Pancreas (tissue), 10 donors: Measurements from ENCODE around the gene ALK. TPM values are rescaled to one million over a fixed set of nuclear protein-coding genes. Genes with fewer than 3 reads are reported as not detected.
A peak's percentile ranks its signal among the peaks of the same experiment; 100 is the strongest.

ENCODE experiments used
- ATAC-seq, 4 donors: fragments of 200-7000 bp; cut with Tn5 transposase; one replicate each; pipeline versions ENCODE4 v1.8.0 to v1.9.1; 2020; ENCODE audit warnings: mild to moderate bottlenecking in 4 of 4, moderate library complexity in 4 of 4
- DNase-seq, 6 donors: peaks; one replicate each; pipeline ENCODE4 v3.0.0-alpha.2; 2020
- FAIRE-seq: peaks from 2 replicates; lab custom pipeline; 2012; peaks lifted over from hg19 to GRCh38; lab: Jason Lieb, UNC
- H3K27ac ChIP-seq, 4 donors: fragments of 200-600 bp; sonication (generic); 1 replicate in 3 of 4; 2 replicates in 1 of 4; pipeline versions ENCODE4 v1.5.0 to v1.8.0; 2020
- H3K27me3 ChIP-seq, 4 donors: fragments of 200-600 bp; one replicate each; pipeline ENCODE4 v1.8.0; 2021
- H3K36me3 ChIP-seq, 3 donors: fragments of 200-600 bp; sonication (generic) in 1 of 3; one replicate each; pipeline versions ENCODE4 v1.5.0 to v1.8.0; 2020 to 2021
- H3K4me1 ChIP-seq, 3 donors: fragments of 200-600 bp; one replicate each; pipeline ENCODE4 v1.8.0; 2021
- H3K4me3 ChIP-seq, 4 donors: fragments of 200-600 bp; sonication (generic) in 2 of 4; one replicate each; pipeline versions ENCODE4 v1.5.0 to v1.8.0; 2020 to 2021
- H3K9me3 ChIP-seq, 4 donors: fragments of 200-600 bp; one replicate each; pipeline ENCODE4 v1.8.0; 2021
- WGBS, 2 donors: extraction: QIAGEN DNeasy Blood & Tissue Kit; methylation state at CpG; one replicate each; pipeline ENCODE4 v1.1.7; 2013; 5-methylcytosine and 5-hydroxymethylcytosine counted together
- intact Hi-C, 3 donors: fragments of 100-400 bp; cut with DNase I; formaldehyde crosslinking; loops; one replicate each; pipeline versions ENCODE4 v1.11.1 to v1.14.2; 2022
- polyA plus RNA-seq, 2 donors: library from polyadenylated mRNA; stranded (reverse); fragments of 200-250 nt; gene quantifications; one replicate each; pipeline ENCODE4 v1.2.3, GENCODE V29; 2013
- total RNA-seq, 6 donors: library from RNA; stranded (reverse); fragmentation: NEBNext Ultra II Directional in 4 of 6; extraction: Animal tissue kit (Norgen Biotek cat#: 25700) in 4 of 6; gene quantifications; one replicate each; pipeline versions ENCODE4 v1.2.1 to v1.2.4, GENCODE V29; 2021 to 2023
- TF ChIP-seq, protein P1 (sequence below), 4 donors: fragments of 200-600 bp; sonication (generic) in 3 of 4; IDR thresholded peaks; one replicate each; pipeline versions ENCODE4 v1.5.0 to v1.8.0; 2021; ENCODE audit warnings: antibody characterized with exemption in 4 of 4
- donor health status: healthy with polysubstance abuse.
- donor health status: DM: no; HTN: no; CAD: no; lungs with moderate emphysema.
- donor health status: DM: no; HTN: no; CAD: no.
- donor health status: control.
- donor health status: control.
- donor health status: Bipolar disorder and iron deficiency.
- donor health status: DM: yes; HTN: yes; CAD: no.
- donor health status: DM: no; HTN: no; CAD: no.
- donor health status: DM: no; HTN: no; CAD: no.
- donor health status: DM: yes; HTN: yes; CAD: no.

The ALK gene
- total and polyA plus RNA-seq, 8 donors, result 0.05 to 0.17 (median 0.09) TPM; not detected in 2

DNA sequence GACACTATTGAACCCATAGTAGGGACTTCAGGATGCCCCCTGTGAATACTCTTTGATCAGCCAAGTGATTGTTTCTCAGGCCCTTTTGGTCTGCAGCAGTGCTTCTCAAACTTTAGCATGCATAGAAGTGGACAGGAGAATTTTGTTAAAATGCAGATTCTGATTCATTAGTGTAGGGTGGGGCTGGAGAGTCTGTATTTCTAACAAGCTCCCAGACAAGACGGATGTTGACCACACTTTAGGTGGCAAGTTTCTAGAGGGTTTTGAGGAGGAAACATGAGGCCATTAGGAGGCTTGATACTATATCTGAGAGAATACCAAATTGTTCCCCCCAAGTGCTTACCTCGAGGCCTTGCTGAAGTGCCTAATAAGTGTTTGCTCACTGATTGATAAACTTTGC lies 488.3 kb downstream of the ALK start:
- TF ChIP-seq, protein P1, sequence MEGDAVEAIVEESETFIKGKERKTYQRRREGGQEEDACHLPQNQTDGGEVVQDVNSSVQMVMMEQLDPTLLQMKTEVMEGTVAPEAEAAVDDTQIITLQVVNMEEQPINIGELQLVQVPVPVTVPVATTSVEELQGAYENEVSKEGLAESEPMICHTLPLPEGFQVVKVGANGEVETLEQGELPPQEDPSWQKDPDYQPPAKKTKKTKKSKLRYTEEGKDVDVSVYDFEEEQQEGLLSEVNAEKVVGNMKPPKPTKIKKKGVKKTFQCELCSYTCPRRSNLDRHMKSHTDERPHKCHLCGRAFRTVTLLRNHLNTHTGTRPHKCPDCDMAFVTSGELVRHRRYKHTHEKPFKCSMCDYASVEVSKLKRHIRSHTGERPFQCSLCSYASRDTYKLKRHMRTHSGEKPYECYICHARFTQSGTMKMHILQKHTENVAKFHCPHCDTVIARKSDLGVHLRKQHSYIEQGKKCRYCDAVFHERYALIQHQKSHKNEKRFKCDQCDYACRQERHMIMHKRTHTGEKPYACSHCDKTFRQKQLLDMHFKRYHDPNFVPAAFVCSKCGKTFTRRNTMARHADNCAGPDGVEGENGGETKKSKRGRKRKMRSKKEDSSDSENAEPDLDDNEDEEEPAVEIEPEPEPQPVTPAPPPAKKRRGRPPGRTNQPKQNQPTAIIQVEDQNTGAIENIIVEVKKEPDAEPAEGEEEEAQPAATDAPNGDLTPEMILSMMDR (IDR thresholded peaks at IDR 0.05), result no peak
- no peak for FAIRE-seq
- Histone ChIP-seq H3K27ac (no peak overlapping the region), H3K4me1 (peaks cover 0 to 19% (median 8%) of the 10 kb centered on the region in 3 donors), H3K27me3 (no peaks in the 10 kb centered on the region), H3K9me3 (no peaks in the 10 kb centered on the region), H3K4me3 (no peak overlapping the region), H3K36me3 (no peaks in the 10 kb centered on the region)
- ATAC-seq, result no peak
- 86 to 87% methylated on average over 2 of the region's 2 CpGs for WGBS, 2 donors
- intact Hi-C loops, result no loop called here
- no peak for DNase-seq

DNA sequence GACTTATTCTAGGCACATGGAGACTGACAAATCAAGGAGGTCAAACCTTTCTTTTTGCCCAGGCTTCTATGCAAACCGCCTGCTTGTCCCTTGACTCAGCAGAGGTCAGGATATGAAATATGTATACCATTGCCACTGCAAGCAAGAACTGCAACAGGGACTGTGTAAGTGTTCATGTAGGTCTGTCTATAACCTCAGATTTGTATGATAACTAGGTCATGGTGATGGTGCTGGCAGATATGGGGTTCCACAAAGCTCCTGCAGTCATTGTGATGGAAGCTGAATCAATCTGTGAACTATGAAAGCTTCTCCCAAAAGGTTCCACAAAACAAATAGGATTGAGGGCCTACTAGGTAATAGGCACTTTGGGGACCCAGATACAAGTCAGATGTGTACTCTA lies 489.9 kb downstream of the ALK start:
- Histone ChIP-seq H3K4me1 (peaks cover 0 to 19% (median 8%) of the 10 kb centered on the region in 3 donors), H3K4me3 (no peak overlapping the region), H3K36me3 (no peaks in the 10 kb centered on the region), H3K9me3 (no peaks in the 10 kb centered on the region), H3K27ac (no peak overlapping the region), H3K27me3 (no peaks in the 10 kb centered on the region)
- TF ChIP-seq, protein P1 (IDR thresholded peaks at IDR 0.05), result no peak
- ATAC-seq, result no peak
- FAIRE-seq, result no peak
- DNase-seq, result no peak
- intact Hi-C loops, result no loop called here
- WGBS, 2 donors, result 92 to 99% methylated on average over 1 of the region's 1 CpG

DNA sequence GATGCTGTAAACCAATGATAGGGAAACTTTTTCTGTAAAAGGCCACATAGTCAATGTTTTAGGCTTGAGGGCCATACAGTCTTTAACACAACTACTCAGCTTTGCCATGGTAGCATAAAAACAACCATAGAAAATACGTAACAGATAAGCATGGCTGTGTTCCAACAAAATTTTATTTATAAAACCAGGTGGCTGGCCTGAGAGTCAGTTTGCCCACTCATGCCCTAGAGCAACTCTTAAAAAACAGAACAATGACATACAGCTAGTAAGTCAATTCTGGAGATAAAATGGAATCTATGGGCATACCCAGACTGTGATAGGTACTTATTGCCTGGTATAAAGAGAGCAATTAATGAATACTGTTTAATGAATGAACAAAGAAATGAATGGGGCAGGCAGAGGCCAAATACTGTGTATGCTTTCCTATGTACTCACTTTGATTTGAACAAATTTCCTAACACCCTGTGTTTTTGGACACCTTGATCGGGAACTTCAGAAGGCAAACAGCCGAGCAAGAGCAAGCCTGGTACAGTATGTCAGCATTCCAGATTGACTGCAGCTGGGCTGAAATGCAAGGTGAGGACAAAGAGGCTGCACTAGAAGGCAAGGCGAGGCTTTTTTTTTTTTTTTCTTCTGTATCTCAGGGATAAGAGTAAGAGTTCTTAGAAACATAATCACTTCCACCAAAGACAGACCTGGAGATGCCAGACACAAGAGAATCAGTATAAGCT lies 490.8 kb downstream of the ALK start:
- ATAC-seq (peak; percentile 77 to 91 (median 84)), FAIRE-seq (no peak), DNase-seq (peak in 3 of 6 donors; percentile 17 to 34 (median 26))
- WGBS, 2 donors, result 16 to 30% methylated on average over 4 of the region's 4 CpGs
- Histone ChIP-seq H3K4me1 (peaks cover 0 to 16% (median 2%) of the 10 kb centered on the region in 3 donors), H3K9me3 (no peaks in the 10 kb centered on the region), H3K27me3 (no peaks in the 10 kb centered on the region), H3K4me3 (no peak overlapping the region), H3K27ac (peak overlapping the region in 1 of 4 donors; percentile 8), H3K36me3 (no peaks in the 10 kb centered on the region)
- intact Hi-C loops, result no loop called here
- TF ChIP-seq, protein P1 (IDR thresholded peaks at IDR 0.05), result no peak

DNA sequence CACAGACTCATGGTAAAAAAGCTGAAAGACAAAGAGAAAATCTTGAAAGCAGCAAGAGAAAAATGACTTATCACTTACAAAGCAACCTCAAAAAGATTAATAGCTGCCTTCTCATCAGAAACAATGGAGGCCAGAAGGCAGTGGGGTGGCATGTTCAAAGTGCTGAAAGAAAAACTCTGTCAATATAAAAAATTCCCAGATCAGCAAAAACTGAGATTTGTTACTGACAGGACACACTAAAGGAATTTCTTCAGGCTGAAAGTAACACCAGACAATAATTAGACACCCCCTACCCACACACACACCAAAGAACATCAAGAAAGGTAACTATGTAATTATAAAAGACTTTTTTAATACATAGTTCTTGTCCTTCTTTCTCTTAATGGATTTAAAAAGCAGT lies 495.0 kb downstream of the ALK start:
- TF ChIP-seq, protein P1 (IDR thresholded peaks at IDR 0.05), result no peak
- H3K9me3 ChIP-seq, result no peaks in the 10 kb centered on the region
- no peak overlapping the region for H3K27ac ChIP-seq
- no peak for DNase-seq
- H3K27me3 ChIP-seq, result no peaks in the 10 kb centered on the region
- no peaks in the 10 kb centered on the region for H3K36me3 ChIP-seq
- H3K4me3 ChIP-seq, result no peak overlapping the region
- no peak for FAIRE-seq
- no peak for ATAC-seq
- intact Hi-C loops, result no loop called here
- peaks cover 0 to 10% (median 0%) of the 10 kb centered on the region in 3 donors for H3K4me1 ChIP-seq

DNA sequence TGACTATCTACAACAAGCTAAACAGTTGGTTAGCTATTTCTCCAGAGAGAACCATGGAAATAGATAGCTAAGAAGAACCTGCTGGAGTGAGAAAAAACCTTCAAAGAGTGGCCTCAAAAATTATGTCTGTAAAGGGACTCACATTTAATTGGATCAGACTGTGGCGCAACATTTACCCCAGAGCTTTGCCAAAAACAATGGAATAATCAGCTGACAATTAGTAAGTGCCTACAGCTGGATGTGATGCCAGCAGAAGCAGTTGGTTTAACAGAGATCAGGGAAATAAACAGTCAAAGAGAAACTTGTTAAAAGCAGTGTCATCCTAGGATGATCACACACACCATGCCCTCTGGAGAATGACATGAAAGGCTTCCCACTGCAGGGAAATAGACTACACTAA lies 495.5 kb downstream of the ALK start:
- intact Hi-C loops, result no loop called here
- ATAC-seq (no peak), DNase-seq (no peak), FAIRE-seq (no peak)
- peaks cover 0 to 8% (median 0%) of the 10 kb centered on the region in 3 donors for H3K4me1 ChIP-seq
- no peaks in the 10 kb centered on the region for H3K9me3 ChIP-seq
- H3K36me3 ChIP-seq, result no peaks in the 10 kb centered on the region
- no peak overlapping the region for H3K27ac ChIP-seq
- WGBS, 2 donors, result 96 to 97% methylated on average over 1 of the region's 1 CpG
- TF ChIP-seq, protein P1 (IDR thresholded peaks at IDR 0.05), result no peak
- H3K27me3 ChIP-seq, result no peaks in the 10 kb centered on the region
- H3K4me3 ChIP-seq, result no peak overlapping the region
